Trophoblast cell (in vitro differentiated cells and primary cell): ENCODE results near the gene UGT1A10.

Experiments
- DNase-seq, 2 donors: peaks; one replicate each; pipeline ENCODE4 v3.0.0-alpha.2; 2016
- H2AFZ ChIP-seq: 2 replicates; pipeline ENCODE4 v1.6.1; 2013; ENCODE audit warnings: low read length, moderate library complexity, mild to moderate bottlenecking; ENCODE audit not compliant: insufficient read depth, poor library complexity
- H2AK5ac ChIP-seq: 2 replicates; pipeline ENCODE4 v1.6.1; 2013; ENCODE audit warnings: mild to moderate bottlenecking, low read length
- H2BK120ac ChIP-seq: 2 replicates; pipeline ENCODE4 v1.6.1; 2013; ENCODE audit warnings: low read length, mild to moderate bottlenecking, moderate library complexity; ENCODE audit not compliant: insufficient read depth, poor library complexity
- H2BK12ac ChIP-seq: 2 replicates; pipeline ENCODE4 v1.6.1; 2013; ENCODE audit warnings: mild to moderate bottlenecking, low read length, moderate library complexity
- H2BK5ac ChIP-seq: 2 replicates; pipeline ENCODE4 v1.6.1; 2013; ENCODE audit warnings: low read length, low read depth, moderate library complexity, mild to moderate bottlenecking; ENCODE audit not compliant: poor library complexity
- H3K14ac ChIP-seq: 2 replicates; pipeline ENCODE4 v1.6.1; 2013; ENCODE audit warnings: mild to moderate bottlenecking, low read length
- H3K18ac ChIP-seq: 2 replicates; pipeline ENCODE4 v1.6.1; 2013; ENCODE audit warnings: mild to moderate bottlenecking, low read length
- H3K23ac ChIP-seq: 2 replicates; pipeline ENCODE4 v1.6.1; 2013; ENCODE audit warnings: low read length
- H3K27ac ChIP-seq: 2 replicates; pipeline ENCODE4 v1.5.1; 2013; ENCODE audit warnings: low read depth, mild to moderate bottlenecking, inconsistent platforms, low read length, moderate library complexity
- H3K27me3 ChIP-seq: 2 replicates; pipeline ENCODE4 v1.6.1; 2013; ENCODE audit warnings: inconsistent platforms, mild to moderate bottlenecking, low read length, moderate library complexity; ENCODE audit not compliant: insufficient read depth
- H3K36me3 ChIP-seq, 2 experiments: 1 replicate in 1 of 2; 2 replicates in 1 of 2; pipeline ENCODE4 v1.6.1; 2013; ENCODE audit warnings: low read length in 2 of 2, mild to moderate bottlenecking in 2 of 2, moderate library complexity in 1 of 2; ENCODE audit not compliant: insufficient read depth in 2 of 2, control insufficient read depth in 1 of 2
- H3K4ac ChIP-seq: 2 replicates; pipeline ENCODE4 v1.6.1; 2013; ENCODE audit warnings: low read depth, mild to moderate bottlenecking, low read length, moderate library complexity
- H3K4me1 ChIP-seq, 2 experiments: 1 replicate in 1 of 2; 2 replicates in 1 of 2; pipeline ENCODE4 v1.6.1; 2013; ENCODE audit warnings: low read length in 2 of 2, mild to moderate bottlenecking in 2 of 2, moderate library complexity in 1 of 2; ENCODE audit not compliant: insufficient read depth in 2 of 2, control insufficient read depth in 1 of 2
- H3K4me2 ChIP-seq: 2 replicates; pipeline ENCODE4 v1.6.1; 2013; ENCODE audit warnings: inconsistent platforms, mild to moderate bottlenecking, low read length, moderate library complexity
- H3K4me3 ChIP-seq: 2 replicates; pipeline ENCODE4 v1.5.1; 2013; ENCODE audit warnings: mild to moderate bottlenecking, low read depth, low read length, inconsistent platforms
- H3K79me1 ChIP-seq: one replicate; pipeline ENCODE4 v1.6.1; 2013; ENCODE audit warnings: low read length
- H3K79me2 ChIP-seq: 2 replicates; pipeline ENCODE4 v1.6.1; 2013; ENCODE audit warnings: low read length, mild to moderate bottlenecking; ENCODE audit not compliant: control insufficient read depth, insufficient read depth, poor library complexity
- H3K9ac ChIP-seq: 2 replicates; pipeline ENCODE4 v1.6.1; 2013; ENCODE audit warnings: mild to moderate bottlenecking, low read length
- H3K9me3 ChIP-seq: 2 replicates; pipeline ENCODE4 v1.6.1; 2013; ENCODE audit warnings: low read depth, mild to moderate bottlenecking, control low read depth, inconsistent platforms, low read length; ENCODE audit not compliant: insufficient read depth
- H4K12ac ChIP-seq: 2 replicates; pipeline ENCODE4 v1.6.1; 2013; ENCODE audit warnings: low read depth, mild to moderate bottlenecking, low read length, moderate library complexity
- H4K8ac ChIP-seq: 2 replicates; pipeline ENCODE4 v1.6.1; 2013; ENCODE audit warnings: low read depth, mild to moderate bottlenecking, low read length, moderate library complexity
- H4K91ac ChIP-seq: one replicate; pipeline ENCODE4 v1.6.1; 2013; ENCODE audit warnings: low read depth, mild to moderate bottlenecking, low read length, moderate library complexity
- WGBS: extraction: QIAGEN DNeasy Blood & Tissue Kit; methylation state at CpG from one replicate; pipeline ENCODE4 v1.1.7; 2013; ENCODE audit warnings: missing lambda C conversion rate; ENCODE audit not compliant: insufficient read length, insufficient coverage; ENCODE audit errors: extremely low coverage; 5-methylcytosine and 5-hydroxymethylcytosine counted together

UGT1A10 gene

GRCh38 chr2:233597522-233597921 is 38.7 kb upstream of the UGT1A10 start:
- Histone ChIP-seq H2AK5ac (no peak overlapping the region), H3K4me1 (no peaks in the 10 kb centered on the region)
- WGBS, result no CpG with 5 or more reads among the region's 1 CpG

DNA sequence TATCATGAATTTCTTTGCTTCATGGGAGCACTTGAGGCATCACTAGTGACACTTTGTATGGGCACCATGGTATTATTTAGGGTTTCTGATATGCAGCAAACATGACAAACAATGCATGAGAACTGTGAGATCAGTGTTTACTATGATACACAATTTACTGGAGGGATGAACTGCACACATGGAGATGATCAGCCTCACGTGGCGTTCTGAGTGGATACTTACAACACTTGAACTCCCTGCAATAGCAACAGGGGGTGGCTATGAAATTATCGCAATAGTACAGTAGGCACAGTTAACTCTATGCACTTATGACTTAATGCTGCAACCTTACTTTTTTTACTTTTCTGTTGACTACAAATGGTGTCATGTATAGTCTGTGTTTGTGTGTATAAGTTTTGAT is 37.3 kb upstream of the UGT1A10 start:
- Histone ChIP-seq H3K9me3 (peaks cover 4% of the 10 kb centered on the region), H3K18ac (no peak overlapping the region), H3K27ac (no peak overlapping the region), H3K4ac (no peak overlapping the region), H3K4me2 (no peak overlapping the region), H2BK5ac (no peak overlapping the region), H2BK120ac (no peak overlapping the region), H3K79me1 (no peaks in the 10 kb centered on the region), H3K23ac (no peak overlapping the region), H4K8ac (no peak overlapping the region), H3K79me2 (no peaks in the 10 kb centered on the region), H2AFZ (no peak overlapping the region), H3K4me1 (no peaks in the 10 kb centered on the region), H3K9ac (no peak overlapping the region), H4K91ac (no peak overlapping the region), H3K14ac (no peak overlapping the region), H3K27me3 (no peaks in the 10 kb centered on the region), H3K36me3 (no peaks in the 10 kb centered on the region), H3K4me3 (no peak overlapping the region), H4K12ac (no peak overlapping the region), H2BK12ac (no peak overlapping the region), H2AK5ac (no peak overlapping the region)
- no CpG with 5 or more reads among the region's 3 CpGs for WGBS
- no peak for DNase-seq

More at GRCh38 chr2:233597522-233597921, 38.7 kb upstream of the UGT1A10 start:
- Histone ChIP-seq H3K79me1 (no peaks in the 10 kb centered on the region), H2BK5ac (no peak overlapping the region), H2AFZ (no peak overlapping the region), H4K8ac (no peak overlapping the region), H3K79me2 (no peaks in the 10 kb centered on the region), H4K91ac (no peak overlapping the region), H3K27me3 (no peaks in the 10 kb centered on the region), H3K18ac (no peak overlapping the region), H3K9ac (no peak overlapping the region), H4K12ac (no peak overlapping the region), H3K4me3 (no peak overlapping the region), H3K27ac (no peak overlapping the region), H3K4me2 (no peak overlapping the region), H2BK120ac (no peak overlapping the region), H3K4ac (no peak overlapping the region), H3K23ac (no peak overlapping the region), H3K9me3 (peaks cover 1% of the 10 kb centered on the region), H3K14ac (no peak overlapping the region), H3K36me3 (no peaks in the 10 kb centered on the region), H2BK12ac (no peak overlapping the region)
- DNase-seq, result no peak

DNA sequence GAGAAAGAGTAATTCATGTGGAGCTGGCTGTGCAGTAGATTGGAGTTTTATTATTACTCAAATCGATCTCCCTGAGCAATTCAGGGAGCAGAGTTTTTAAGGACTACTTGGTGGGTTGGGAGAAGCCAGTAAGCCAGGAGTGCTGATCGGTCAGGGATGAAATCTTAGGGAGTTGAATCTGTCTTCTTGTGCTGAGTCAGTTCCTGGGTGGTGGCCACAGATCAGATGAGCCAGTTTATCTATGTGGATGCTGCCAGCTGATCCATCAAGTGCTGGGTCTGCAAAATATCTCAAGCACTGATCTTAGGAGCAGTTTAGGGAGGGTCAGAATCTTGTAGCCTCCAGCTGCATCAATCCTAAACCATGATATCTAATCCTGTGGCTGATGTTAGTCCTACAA is 35.9 kb upstream of the UGT1A10 start:
- no peak overlapping the region for H4K91ac ChIP-seq
- no peaks in the 10 kb centered on the region for H3K4me1 ChIP-seq
- no peak overlapping the region for H3K27ac ChIP-seq
- H2BK12ac ChIP-seq, result no peak overlapping the region
- no peak overlapping the region for H4K12ac ChIP-seq
- H3K9me3 ChIP-seq, result peaks cover 4% of the 10 kb centered on the region
- no CpG with 5 or more reads among the region's 2 CpGs for WGBS
- DNase-seq, result no peak
- no peak overlapping the region for H3K14ac ChIP-seq
- no peaks in the 10 kb centered on the region for H3K27me3 ChIP-seq
- H3K4me2 ChIP-seq, result no peak overlapping the region
- no peak overlapping the region for H2BK120ac ChIP-seq
- no peaks in the 10 kb centered on the region for H3K79me2 ChIP-seq
- no peak overlapping the region for H2AFZ ChIP-seq
- no peak overlapping the region for H3K4ac ChIP-seq
- no peak overlapping the region for H4K8ac ChIP-seq
- H3K9ac ChIP-seq, result no peak overlapping the region
- H2AK5ac ChIP-seq, result no peak overlapping the region
- H2BK5ac ChIP-seq, result no peak overlapping the region
- no peaks in the 10 kb centered on the region for H3K36me3 ChIP-seq
- no peak overlapping the region for H3K23ac ChIP-seq
- no peaks in the 10 kb centered on the region for H3K79me1 ChIP-seq
- H3K4me3 ChIP-seq, result no peak overlapping the region
- H3K18ac ChIP-seq, result no peak overlapping the region

GRCh38 chr2:233602076-233602475 is 34.2 kb upstream of the UGT1A10 start:
- H2AK5ac ChIP-seq, result no peak overlapping the region
- no peak overlapping the region for H4K12ac ChIP-seq
- no peaks in the 10 kb centered on the region for H3K79me2 ChIP-seq
- H2AFZ ChIP-seq, result no peak overlapping the region
- no peak overlapping the region for H3K4me3 ChIP-seq
- H3K27ac ChIP-seq, result no peak overlapping the region
- H2BK120ac ChIP-seq, result no peak overlapping the region
- no peak overlapping the region for H2BK5ac ChIP-seq
- no peaks in the 10 kb centered on the region for H3K79me1 ChIP-seq
- no peaks in the 10 kb centered on the region for H3K36me3 ChIP-seq
- no peak overlapping the region for H3K23ac ChIP-seq
- no peak overlapping the region for H4K91ac ChIP-seq
- peaks cover 6% of the 10 kb centered on the region for H3K9me3 ChIP-seq
- H3K4me1 ChIP-seq, result no peaks in the 10 kb centered on the region
- H3K4ac ChIP-seq, result no peak overlapping the region
- no peaks in the 10 kb centered on the region for H3K27me3 ChIP-seq
- no peak for DNase-seq
- H3K14ac ChIP-seq, result no peak overlapping the region
- H3K18ac ChIP-seq, result no peak overlapping the region
- H4K8ac ChIP-seq, result no peak overlapping the region
- H2BK12ac ChIP-seq, result no peak overlapping the region
- WGBS, result no CpG with 5 or more reads among the region's 1 CpG
- H3K9ac ChIP-seq, result no peak overlapping the region
- H3K4me2 ChIP-seq, result no peak overlapping the region
